ENCODE data around the gene NEK5. TPM values are rescaled to one million over a fixed set of nuclear protein-coding genes. Genes with fewer than 3 reads are reported as not detected.

Gene NEK5
- total RNA-seq, 2 experiments from 2014 or later = 0.22 TPM; not detected in 1

DNA sequence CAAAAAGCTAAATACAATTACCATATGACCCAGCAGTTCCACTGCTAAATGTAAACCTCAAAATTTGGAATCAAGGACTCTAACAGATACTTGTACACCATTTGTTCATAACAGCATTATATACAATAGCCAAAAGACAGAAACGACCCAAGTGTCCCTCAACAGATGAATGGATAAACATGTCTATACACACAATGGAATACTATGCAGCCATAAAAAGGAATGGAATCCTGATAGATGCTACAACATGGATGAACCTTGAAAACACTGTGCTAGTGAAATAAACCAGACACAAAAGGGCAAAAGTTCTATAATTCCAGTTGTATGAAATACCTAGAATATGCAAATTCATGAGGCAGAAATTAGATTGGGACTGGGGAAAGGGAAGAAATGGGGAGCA, 18.4 kb upstream of the NEK5 start:
- CTCF ChIA-PET (ENCODE audit: unreplicated experiment) = no interaction called here
- intact Hi-C loops (cut with micrococcal nuclease; ENCODE audit: unreplicated experiment) = no loop called here

DNA sequence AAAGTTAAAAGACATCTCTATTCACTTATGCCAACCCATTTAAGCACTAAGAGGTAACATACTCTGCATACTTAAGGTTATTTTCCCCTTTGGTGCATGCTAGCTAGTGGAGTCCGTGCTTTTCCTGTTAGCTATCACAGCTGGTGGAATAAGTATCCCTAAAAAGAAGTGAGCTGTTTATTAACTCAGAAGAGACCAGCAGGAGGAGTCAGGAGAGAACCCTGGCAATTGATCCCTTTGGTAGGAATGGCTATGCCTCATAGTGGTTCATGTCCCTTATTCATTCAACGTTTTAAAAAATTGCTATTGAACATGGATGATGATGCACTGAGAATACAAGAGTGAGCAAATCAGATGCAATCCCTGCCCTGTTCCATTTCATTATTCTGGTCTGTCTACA, 12.4 kb upstream of the NEK5 start:
- ChIA-PET POLR2A (interaction anchor here (0.5 to 1.3 kb wide), 2 partner anchors 134 to 150 kb away, joined by 3 to 5 read pairs; no protein-coding TSS in a partner anchor), CTCF (ENCODE audit: unreplicated experiment) (no interaction called here)
- Histone ChIP-seq H3K36me3 (ENCODE audit: insufficient read depth, low read length) (peaks cover 11% of the 10 kb centered on the region; the same call in 1 of the 2 replicates), H3K9me2 (ENCODE audit: insufficient read depth, low read length) (no peaks in the 10 kb centered on the region), H3K27ac (ENCODE audit: low read depth, low read length, poor library complexity, severe bottlenecking) (no peak overlapping the region), H3K4me2 (ENCODE audit: low read length) (no peak overlapping the region), H3K9me3 (ENCODE audit: low read length) (no peaks in the 10 kb centered on the region), H3K4me3 (ENCODE audit: low read depth, low read length, poor library complexity, severe bottlenecking) (no peak overlapping the region), H4K20me1 (ENCODE audit: insufficient read depth, low read length) (no peaks in the 10 kb centered on the region), H2AFZ (ENCODE audit: low read length) (no peak overlapping the region), H3K4me1 (ENCODE audit: insufficient read depth, low read length, poor library complexity, severe bottlenecking) (no peaks in the 10 kb centered on the region), H3K79me2 (ENCODE audit: insufficient read depth, low read depth, low read length) (no peaks in the 10 kb centered on the region)
- BruUV-seq (replicated peaks) = no TSS peak
- intact Hi-C loops (cut with micrococcal nuclease; ENCODE audit: unreplicated experiment) = no loop called here
- no peak for DNase-seq (ENCODE audit: low spot score)
- TF ChIP-seq, protein P1, sequence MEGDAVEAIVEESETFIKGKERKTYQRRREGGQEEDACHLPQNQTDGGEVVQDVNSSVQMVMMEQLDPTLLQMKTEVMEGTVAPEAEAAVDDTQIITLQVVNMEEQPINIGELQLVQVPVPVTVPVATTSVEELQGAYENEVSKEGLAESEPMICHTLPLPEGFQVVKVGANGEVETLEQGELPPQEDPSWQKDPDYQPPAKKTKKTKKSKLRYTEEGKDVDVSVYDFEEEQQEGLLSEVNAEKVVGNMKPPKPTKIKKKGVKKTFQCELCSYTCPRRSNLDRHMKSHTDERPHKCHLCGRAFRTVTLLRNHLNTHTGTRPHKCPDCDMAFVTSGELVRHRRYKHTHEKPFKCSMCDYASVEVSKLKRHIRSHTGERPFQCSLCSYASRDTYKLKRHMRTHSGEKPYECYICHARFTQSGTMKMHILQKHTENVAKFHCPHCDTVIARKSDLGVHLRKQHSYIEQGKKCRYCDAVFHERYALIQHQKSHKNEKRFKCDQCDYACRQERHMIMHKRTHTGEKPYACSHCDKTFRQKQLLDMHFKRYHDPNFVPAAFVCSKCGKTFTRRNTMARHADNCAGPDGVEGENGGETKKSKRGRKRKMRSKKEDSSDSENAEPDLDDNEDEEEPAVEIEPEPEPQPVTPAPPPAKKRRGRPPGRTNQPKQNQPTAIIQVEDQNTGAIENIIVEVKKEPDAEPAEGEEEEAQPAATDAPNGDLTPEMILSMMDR (conservative IDR thresholded peaks at IDR 0.05; ENCODE audit: low read length) = no peak
- no peak for TF ChIP-seq EZH2phosphoT487 (IDR thresholded peaks at IDR 0.05; ENCODE audit: borderline replicate concordance, low read depth, low read length)

More for the DNA sequence above, 18.4 kb upstream of the NEK5 start:
- Histone ChIP-seq H4K20me1 (ENCODE audit: insufficient read depth, low read length) (no peaks in the 10 kb centered on the region), H3K36me3 (ENCODE audit: insufficient read depth, low read length) (peaks cover 47% of the 10 kb centered on the region), H3K4me1 (ENCODE audit: insufficient read depth, low read length, poor library complexity, severe bottlenecking) (no peaks in the 10 kb centered on the region), H3K27ac (ENCODE audit: low read depth, low read length, poor library complexity, severe bottlenecking) (no peak overlapping the region), H3K9me2 (ENCODE audit: insufficient read depth, low read length) (no peaks in the 10 kb centered on the region), H3K4me2 (ENCODE audit: low read length) (no peak overlapping the region), H3K79me2 (ENCODE audit: insufficient read depth, low read depth, low read length) (no peaks in the 10 kb centered on the region), H3K4me3 (ENCODE audit: low read depth, low read length, poor library complexity, severe bottlenecking) (no peak overlapping the region), H2AFZ (ENCODE audit: low read length) (no peak overlapping the region), H3K9me3 (ENCODE audit: low read length) (no peaks in the 10 kb centered on the region)
- BruUV-seq (replicated peaks) = no TSS peak
- POLR2A ChIA-PET = interaction anchor here (1.0 to 1.5 kb wide), 2 partner anchors 10 to 27 kb away, joined by 3 read pairs; no protein-coding TSS in a partner anchor
- DNase-seq (ENCODE audit: low spot score) = no peak
- TF ChIP-seq, protein P1 (conservative IDR thresholded peaks at IDR 0.05; ENCODE audit: low read length) = no peak
- no peak for TF ChIP-seq EZH2phosphoT487 (IDR thresholded peaks at IDR 0.05; ENCODE audit: borderline replicate concordance, low read depth, low read length)

DNA sequence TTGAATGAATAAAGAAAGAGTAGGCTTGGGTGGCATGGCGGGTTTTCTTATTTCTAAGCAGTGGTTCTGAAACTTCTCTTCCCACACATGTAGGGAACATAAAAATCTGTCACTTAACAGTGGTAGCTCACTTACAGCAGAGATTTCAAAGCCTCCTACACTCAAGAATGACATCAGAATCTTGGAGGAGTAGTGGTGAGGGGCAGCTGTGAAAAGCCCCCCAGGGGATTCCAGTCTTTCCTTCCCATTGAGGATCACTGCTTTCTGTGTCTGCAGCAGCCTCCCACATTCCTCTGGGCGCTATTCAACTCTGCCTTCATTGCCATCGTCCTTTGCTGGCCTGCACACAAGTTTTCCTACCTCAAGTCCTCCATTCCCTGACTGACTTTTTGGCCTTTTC, 8.6 kb upstream of the NEK5 start:
- POLR2A ChIA-PET = no interaction called here
- no peaks in the 10 kb centered on the region for H3K9me3 ChIP-seq (ENCODE audit: low read length)
- H3K27ac ChIP-seq (ENCODE audit: low read depth, low read length, poor library complexity, severe bottlenecking) = no peak overlapping the region
- no TSS peak for BruUV-seq (replicated peaks)
- H3K79me2 ChIP-seq (ENCODE audit: insufficient read depth, low read depth, low read length) = no peaks in the 10 kb centered on the region
- H3K36me3 ChIP-seq (ENCODE audit: insufficient read depth, low read length) = peaks cover 38% of the 10 kb centered on the region; the same call in 1 of the 2 replicates
- no peak for TF ChIP-seq EZH2phosphoT487 (IDR thresholded peaks at IDR 0.05; ENCODE audit: borderline replicate concordance, low read depth, low read length)
- TF ChIP-seq, protein P1 (conservative IDR thresholded peaks at IDR 0.05; ENCODE audit: low read length) = no peak
- H3K4me2 ChIP-seq (ENCODE audit: low read length) = no peak overlapping the region
- H3K4me3 ChIP-seq (ENCODE audit: low read depth, low read length, poor library complexity, severe bottlenecking) = no peak overlapping the region
- DNase-seq (ENCODE audit: low spot score) = no peak
- H4K20me1 ChIP-seq (ENCODE audit: insufficient read depth, low read length) = no peaks in the 10 kb centered on the region
- no peaks in the 10 kb centered on the region for H3K4me1 ChIP-seq (ENCODE audit: insufficient read depth, low read length, poor library complexity, severe bottlenecking)
- no peak overlapping the region for H2AFZ ChIP-seq (ENCODE audit: low read length)
- no peaks in the 10 kb centered on the region for H3K9me2 ChIP-seq (ENCODE audit: insufficient read depth, low read length)
- CTCF ChIA-PET (ENCODE audit: unreplicated experiment) = no interaction called here
- intact Hi-C loops (cut with micrococcal nuclease; ENCODE audit: unreplicated experiment) = no loop called here

Measured in OCI-LY7 (cell line).